ENCODE results near the gene EVX1. TPM values are rescaled to one million over a fixed set of nuclear protein-coding genes. Genes with fewer than 3 reads are reported as not detected.
A peak's percentile ranks its signal among the peaks of the same experiment; 100 is the strongest.

The EVX1 gene
- total and polyA plus RNA-seq, 5 experiments from 2014 or later, result not detected

GRCh38 chr7:27249724-27250556, 7.3 kb downstream of the EVX1 start:
- ATAC-seq (no peak), DNase-seq (no peak)
- POLR2A ChIA-PET, result no interaction called here
- Mint-ChIP-seq H3K36me3 (peaks cover 0 to 8% (median 0%) of the 10 kb centered on the region in 3 donors), H3K4me3 (peak overlapping the region in 1 of 10 donors; percentile 22), H3K9me3 (peaks cover 0 to 1% (median 0%) of the 10 kb centered on the region in 9 donors), H3K27me3 (peaks cover 54 to 91% (median 73%) of the 10 kb centered on the region in 5 donors), H3K4me1 (peaks cover 8 to 55% (median 23%) of the 10 kb centered on the region in 4 donors), H3K27ac (no peak overlapping the region)

DNA sequence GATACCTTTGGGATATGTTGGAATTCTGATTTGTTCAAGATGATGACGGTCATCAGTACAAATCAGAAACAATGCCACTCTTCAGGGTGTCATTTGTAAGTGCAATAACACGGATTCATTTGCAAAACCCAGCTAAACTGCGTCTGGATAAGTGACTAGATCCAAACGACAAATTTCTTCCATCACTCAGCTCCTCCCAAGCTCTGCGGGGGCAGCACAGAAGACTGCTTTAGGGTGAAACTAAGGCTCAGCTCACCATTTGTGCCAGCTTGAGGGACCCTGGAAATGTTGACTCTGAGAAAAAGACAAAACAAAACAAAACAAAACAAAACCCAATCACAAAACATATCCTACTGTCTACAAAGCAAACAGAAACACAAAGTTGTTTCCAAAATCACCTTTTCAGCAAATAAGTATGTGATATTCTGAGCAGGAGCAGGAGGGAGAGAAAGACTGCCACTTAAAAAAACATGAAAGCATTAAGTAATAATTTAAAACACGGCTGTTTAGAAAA, 8.0 kb downstream of the EVX1 start:
- Mint-ChIP-seq H3K27me3 (peaks cover 56 to 91% (median 76%) of the 10 kb centered on the region in 5 donors), H3K36me3 (peaks cover 0 to 8% (median 0%) of the 10 kb centered on the region in 3 donors), H3K27ac (peak overlapping the region in 1 of 10 donors; percentile 46), H3K4me3 (peak overlapping the region in 3 of 10 donors; percentile 6 to 17 (median 16)), H3K4me1 (peaks cover 8 to 53% (median 21%) of the 10 kb centered on the region in 4 donors), H3K9me3 (peaks cover 0 to 1% (median 0%) of the 10 kb centered on the region in 9 donors)
- DNase-seq (no peak), ATAC-seq (no peak)
- POLR2A ChIA-PET, result no interaction called here

- Mint-ChIP-seq H3K27ac (no peak overlapping the region), H3K4me1 (peaks cover 8 to 49% (median 21%) of the 10 kb centered on the region in 4 donors)
These were observed 8.6 kb downstream of the EVX1 start for GRCh38 chr7:27251136-27251651.

GRCh38 chr7:27251652-27252590, 9.3 kb downstream of the EVX1 start:
- H3K4me3 Mint-ChIP-seq, result peak overlapping the region in 4 of 10 donors; percentile 6 to 58 (median 40)
- no peak for DNase-seq
- no peak overlapping the region for H3K27ac Mint-ChIP-seq
- POLR2A ChIA-PET, result no interaction called here
- no peak for ATAC-seq
- H3K9me3 Mint-ChIP-seq, result peaks cover 0 to 1% (median 0%) of the 10 kb centered on the region in 9 donors
- peaks cover 54 to 85% (median 74%) of the 10 kb centered on the region in 5 donors for H3K27me3 Mint-ChIP-seq
- H3K4me1 Mint-ChIP-seq, result peaks cover 8 to 42% (median 19%) of the 10 kb centered on the region in 4 donors
- H3K36me3 Mint-ChIP-seq, result peaks cover 0 to 8% (median 0%) of the 10 kb centered on the region in 3 donors

More at GRCh38 chr7:27251136-27251651, 8.6 kb downstream of the EVX1 start:
- ATAC-seq, result no peak
- Mint-ChIP-seq H3K4me3 (peak overlapping the region in 7 of 10 donors; percentile 14 to 48 (median 34)), H3K9me3 (peaks cover 0 to 1% (median 0%) of the 10 kb centered on the region in 9 donors), H3K27me3 (peaks cover 56 to 92% (median 76%) of the 10 kb centered on the region in 5 donors), H3K36me3 (peaks cover 0 to 8% (median 0%) of the 10 kb centered on the region in 3 donors)
- POLR2A ChIA-PET, result no interaction called here
- DNase-seq, result no peak

GRCh38 chr7:27254625-27255024, 12.0 kb downstream of the EVX1 start:
- H3K36me3 Mint-ChIP-seq, result peaks cover 0 to 8% (median 0%) of the 10 kb centered on the region in 3 donors
- POLR2A ChIA-PET, result no interaction called here
- peaks cover 41 to 68% (median 57%) of the 10 kb centered on the region in 5 donors for H3K27me3 Mint-ChIP-seq
- ATAC-seq (no peak), DNase-seq (no peak)
- peaks cover 5 to 30% (median 14%) of the 10 kb centered on the region in 4 donors for H3K4me1 Mint-ChIP-seq
- H3K9me3 Mint-ChIP-seq, result peaks cover 0 to 3% (median 0%) of the 10 kb centered on the region in 9 donors
- H3K4me3 Mint-ChIP-seq, result no peak overlapping the region
- H3K27ac Mint-ChIP-seq, result no peak overlapping the region

DNA sequence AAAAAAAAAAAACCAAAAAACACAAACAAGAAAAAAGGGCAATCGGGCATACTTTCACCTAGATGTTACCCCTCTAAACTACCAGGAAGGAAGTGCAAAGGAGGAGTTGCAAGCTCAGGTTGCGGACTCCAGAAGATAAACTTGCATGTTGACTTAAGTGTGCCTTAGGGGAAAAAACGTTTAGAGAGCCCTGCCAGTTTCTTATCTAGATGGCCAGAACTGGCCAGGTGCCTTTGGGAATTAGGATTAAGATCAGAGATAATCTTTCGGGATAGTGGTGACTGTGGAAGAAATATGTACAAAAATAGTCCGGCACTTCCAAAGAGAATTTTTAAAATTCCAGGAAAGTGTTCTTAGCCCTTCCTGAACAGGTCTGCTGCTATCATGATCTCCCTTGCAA, 17.6 kb downstream of the EVX1 start:
- Mint-ChIP-seq H3K36me3 (no peaks in the 10 kb centered on the region), H3K27ac (no peak overlapping the region), H3K27me3 (peaks cover 10 to 38% (median 11%) of the 10 kb centered on the region in 5 donors), H3K4me3 (no peak overlapping the region), H3K4me1 (no peaks in the 10 kb centered on the region), H3K9me3 (peaks cover 0 to 8% (median 0%) of the 10 kb centered on the region in 9 donors)
- DNase-seq (no peak), ATAC-seq (no peak)
- POLR2A ChIA-PET, result no interaction called here

- no peaks in the 10 kb centered on the region for H3K4me1 Mint-ChIP-seq
- no peak overlapping the region for H3K27ac Mint-ChIP-seq
- peaks cover 5 to 40% (median 12%) of the 10 kb centered on the region in 5 donors for H3K27me3 Mint-ChIP-seq
- H3K9me3 Mint-ChIP-seq, result peaks cover 0 to 8% (median 0%) of the 10 kb centered on the region in 9 donors
- DNase-seq, result no peak
- no peak overlapping the region for H3K4me3 Mint-ChIP-seq
- POLR2A ChIA-PET, result no interaction called here
- ATAC-seq, result no peak
- no peaks in the 10 kb centered on the region for H3K36me3 Mint-ChIP-seq
These were observed 19.5 kb downstream of the EVX1 start for GRCh38 chr7:27262121-27262520.

DNA sequence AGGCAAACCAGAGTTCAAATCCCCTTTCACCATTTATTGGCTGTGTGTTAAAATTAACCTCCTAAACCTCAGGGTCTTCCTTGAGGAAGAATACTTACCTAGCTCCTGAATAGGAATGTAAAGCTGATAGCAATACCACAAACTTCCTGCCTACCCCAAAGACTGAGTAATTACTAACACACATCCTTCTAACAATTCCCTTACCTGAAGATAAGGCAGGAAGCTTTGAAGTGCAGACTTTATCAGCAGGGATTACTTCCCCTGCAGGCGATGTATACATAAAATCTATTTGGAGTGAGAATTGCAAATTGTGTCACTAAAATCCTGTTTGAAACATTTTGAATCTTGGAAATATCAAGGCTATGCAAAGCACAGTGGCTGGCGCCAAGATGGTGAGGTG, 21.2 kb downstream of the EVX1 start:
- peaks cover 0 to 36% (median 13%) of the 10 kb centered on the region in 5 donors for H3K27me3 Mint-ChIP-seq
- POLR2A ChIA-PET, result no interaction called here
- no peak for DNase-seq
- H3K4me3 Mint-ChIP-seq, result no peak overlapping the region
- no peak overlapping the region for H3K27ac Mint-ChIP-seq
- H3K9me3 Mint-ChIP-seq, result peaks cover 0 to 9% (median 0%) of the 10 kb centered on the region in 9 donors
- ATAC-seq, result no peak
- H3K36me3 Mint-ChIP-seq, result no peaks in the 10 kb centered on the region
- H3K4me1 Mint-ChIP-seq, result no peaks in the 10 kb centered on the region

GRCh38 chr7:27269455-27269854, 26.9 kb downstream of the EVX1 start:
- H3K4me3 Mint-ChIP-seq, result no peak overlapping the region
- ATAC-seq (no peak), DNase-seq (no peak)
- POLR2A ChIA-PET, result no interaction called here
- no peaks in the 10 kb centered on the region for H3K4me1 Mint-ChIP-seq
- H3K9me3 Mint-ChIP-seq, result peaks cover 0 to 34% (median 19%) of the 10 kb centered on the region in 9 donors
- peaks cover 13 to 39% (median 19%) of the 10 kb centered on the region in 5 donors for H3K27me3 Mint-ChIP-seq
- H3K27ac Mint-ChIP-seq, result no peak overlapping the region
- peaks cover 0 to 14% (median 3%) of the 10 kb centered on the region in 3 donors for H3K36me3 Mint-ChIP-seq

DNA sequence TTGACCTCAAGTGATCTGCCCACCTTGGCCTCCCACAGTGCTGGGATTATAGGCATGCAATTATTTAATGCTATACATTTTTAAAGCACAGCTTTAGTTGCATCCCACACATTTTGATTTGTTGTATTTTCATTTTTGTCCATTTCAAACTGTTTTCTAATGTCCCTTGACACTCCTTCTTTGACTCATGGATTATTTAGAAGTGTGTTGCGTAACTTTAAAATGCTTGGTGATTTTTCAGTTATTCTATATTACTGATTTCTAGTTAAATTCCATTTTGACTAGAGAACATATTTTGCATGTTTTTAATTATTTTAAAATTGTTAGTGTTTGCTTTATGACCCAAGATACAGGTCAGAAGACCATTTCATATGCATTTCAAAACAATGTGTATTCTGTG, 28.8 kb downstream of the EVX1 start:
- POLR2A ChIA-PET, result no interaction called here
- DNase-seq (no peak), ATAC-seq (no peak)
- H3K4me3 Mint-ChIP-seq, result no peak overlapping the region
- H3K9me3 Mint-ChIP-seq, result peaks cover 0 to 36% (median 24%) of the 10 kb centered on the region in 9 donors
- peaks cover 0 to 14% (median 3%) of the 10 kb centered on the region in 3 donors for H3K36me3 Mint-ChIP-seq
- H3K27me3 Mint-ChIP-seq, result peaks cover 16 to 38% (median 20%) of the 10 kb centered on the region in 5 donors
- H3K4me1 Mint-ChIP-seq, result no peaks in the 10 kb centered on the region
- no peak overlapping the region for H3K27ac Mint-ChIP-seq

- no peak overlapping the region for H3K27ac Mint-ChIP-seq
- POLR2A ChIA-PET, result no interaction called here
- H3K4me1 Mint-ChIP-seq, result no peaks in the 10 kb centered on the region
- peaks cover 7 to 35% (median 19%) of the 10 kb centered on the region in 5 donors for H3K27me3 Mint-ChIP-seq
- no peak overlapping the region for H3K4me3 Mint-ChIP-seq
- no peak for DNase-seq
- H3K9me3 Mint-ChIP-seq, result peaks cover 0 to 21% (median 12%) of the 10 kb centered on the region in 9 donors
- ATAC-seq, result no peak
- H3K36me3 Mint-ChIP-seq, result peaks cover 0 to 5% (median 0%) of the 10 kb centered on the region in 3 donors
These were observed 35.0 kb downstream of the EVX1 start for GRCh38 chr7:27277628-27278027.

DNA sequence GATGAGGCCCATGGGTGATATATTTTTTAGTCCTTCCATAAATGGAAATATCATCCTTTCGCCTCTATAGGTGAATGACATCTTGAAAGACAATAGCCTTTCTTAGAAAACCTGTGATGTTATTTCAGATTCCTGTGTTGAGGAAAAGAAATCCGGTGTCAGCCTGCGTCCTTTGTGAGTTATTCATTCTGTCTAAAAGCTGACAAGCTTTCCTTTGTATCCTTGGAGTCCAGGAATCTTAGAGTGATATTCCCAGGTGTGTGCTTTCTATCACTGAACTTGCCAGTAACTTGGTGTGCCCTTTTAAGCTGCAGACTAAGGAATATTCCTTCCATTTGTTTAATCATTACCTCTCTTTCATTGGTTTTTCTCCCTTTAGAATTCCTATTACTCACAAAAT, 41.0 kb downstream of the EVX1 start:
- Mint-ChIP-seq H3K36me3 (peaks cover 0 to 2% (median 0%) of the 10 kb centered on the region in 3 donors), H3K9me3 (peaks cover 0 to 7% (median 3%) of the 10 kb centered on the region in 9 donors), H3K4me3 (no peak overlapping the region), H3K27ac (no peak overlapping the region), H3K27me3 (peaks cover 5 to 53% (median 19%) of the 10 kb centered on the region in 5 donors), H3K4me1 (no peaks in the 10 kb centered on the region)
- ATAC-seq (no peak), DNase-seq (no peak)
- POLR2A ChIA-PET, result no interaction called here

Measured in naive thymus-derived CD8-positive, alpha-beta T cell (primary cell).